LNCaP clone FGC (cell line): ENCODE measurements around the gene RBCK1.
A peak's percentile ranks its signal among the peaks of the same experiment; 100 is the strongest.

Source experiments
- DNase-seq: peaks from one replicate; pipeline ENCODE4 v3.0.0-alpha.2; 2011; ENCODE audit warnings: low read depth
- H3K4me3 ChIP-seq: 2 replicates; pipeline ENCODE4 v1.5.1; 2011; ENCODE audit warnings: mild to moderate bottlenecking, low read depth, low read length, control low read depth
- CTCF ChIP-seq: IDR thresholded peaks from 2 replicates; pipeline ENCODE4 v1.5.1; 2012; ENCODE audit warnings: mild to moderate bottlenecking; ENCODE audit not compliant: control insufficient read depth, insufficient read depth; ENCODE audit errors: extremely low read depth

RBCK1 gene

DNA sequence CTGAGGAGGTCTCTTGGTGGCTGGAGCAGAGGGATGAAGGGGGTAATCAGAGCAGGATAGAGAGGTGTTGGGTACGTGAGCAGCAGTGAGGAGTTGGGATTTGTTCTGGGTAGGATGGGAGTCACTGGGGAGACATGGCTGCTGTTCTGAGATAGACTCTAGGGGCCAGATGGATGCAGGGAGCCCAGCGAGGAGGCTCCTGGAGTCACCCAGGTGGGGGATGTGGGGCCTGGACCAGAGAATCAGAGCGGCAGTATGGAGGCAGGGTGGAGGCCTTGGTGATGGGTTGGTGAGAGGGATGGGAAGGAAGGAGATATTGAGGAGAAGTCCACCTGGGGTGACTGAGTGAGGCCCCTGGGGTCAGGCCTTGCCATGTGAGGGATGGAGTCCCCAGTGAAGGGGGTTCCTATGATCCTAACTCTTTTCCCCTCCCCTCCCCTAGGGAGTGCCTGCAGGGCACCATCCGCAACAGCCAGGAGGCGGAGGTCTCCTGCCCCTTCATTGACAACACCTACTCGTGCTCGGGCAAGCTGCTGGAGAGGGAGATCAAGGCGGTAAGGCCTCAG is 13.7 kb downstream of the RBCK1 start:
- no peak for TF ChIP-seq CTCF
- no peak for DNase-seq

DNA sequence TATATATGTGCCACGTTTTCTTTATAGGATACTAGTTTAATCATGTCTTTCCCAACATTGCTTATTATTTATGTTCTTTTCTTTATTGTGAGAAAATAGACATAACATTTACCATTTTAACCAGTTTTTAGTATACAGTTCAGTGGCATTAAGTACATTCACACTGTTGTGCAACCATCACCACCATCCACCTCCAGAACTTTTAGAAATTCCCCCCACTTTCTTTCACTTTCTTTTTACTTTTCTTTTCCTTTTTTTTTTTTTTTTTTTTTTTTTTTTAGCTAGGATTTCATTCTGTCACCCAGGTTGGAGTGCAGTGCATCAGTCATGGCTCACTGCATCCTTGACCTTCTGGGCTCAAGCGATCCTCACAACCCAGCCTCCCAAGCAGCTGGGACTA is 18.5 kb downstream of the RBCK1 start:
- TF ChIP-seq CTCF = no peak
- no peak overlapping the region for H3K4me3 ChIP-seq
- no peak for DNase-seq

More for the DNA sequence above, 13.7 kb downstream of the RBCK1 start:
- peak overlapping the region; percentile 57 for H3K4me3 ChIP-seq

DNA sequence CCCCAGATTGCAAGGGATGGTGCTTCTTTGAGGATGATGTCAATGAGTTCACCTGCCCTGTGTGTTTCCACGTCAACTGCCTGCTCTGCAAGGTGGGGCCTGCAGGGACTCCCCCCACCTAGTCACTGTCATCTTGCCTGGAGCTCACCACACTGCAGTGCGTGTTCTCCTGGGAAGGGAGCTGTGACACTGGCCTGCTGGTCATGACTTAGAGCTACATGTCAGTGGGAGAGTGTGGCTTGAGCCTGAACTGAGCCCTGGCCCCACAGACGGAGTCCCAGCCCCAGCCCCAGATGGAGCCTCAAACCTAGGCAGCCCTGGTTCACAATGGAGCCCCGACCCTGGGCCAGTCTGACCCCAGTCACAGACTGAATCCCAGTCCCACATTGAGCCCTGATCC is 19.3 kb downstream of the RBCK1 start:
- no peak for DNase-seq
- no peak overlapping the region for H3K4me3 ChIP-seq
- TF ChIP-seq CTCF = no peak

- no peak for DNase-seq
- no peak for TF ChIP-seq CTCF
- H3K4me3 ChIP-seq = no peak overlapping the region
Observed at GRCh38 chr20:427849-428657, 20.0 kb downstream of the RBCK1 start.

GRCh38 chr20:428658-429200 is 20.6 kb downstream of the RBCK1 start:
- no peak for TF ChIP-seq CTCF
- no peak for DNase-seq

DNA sequence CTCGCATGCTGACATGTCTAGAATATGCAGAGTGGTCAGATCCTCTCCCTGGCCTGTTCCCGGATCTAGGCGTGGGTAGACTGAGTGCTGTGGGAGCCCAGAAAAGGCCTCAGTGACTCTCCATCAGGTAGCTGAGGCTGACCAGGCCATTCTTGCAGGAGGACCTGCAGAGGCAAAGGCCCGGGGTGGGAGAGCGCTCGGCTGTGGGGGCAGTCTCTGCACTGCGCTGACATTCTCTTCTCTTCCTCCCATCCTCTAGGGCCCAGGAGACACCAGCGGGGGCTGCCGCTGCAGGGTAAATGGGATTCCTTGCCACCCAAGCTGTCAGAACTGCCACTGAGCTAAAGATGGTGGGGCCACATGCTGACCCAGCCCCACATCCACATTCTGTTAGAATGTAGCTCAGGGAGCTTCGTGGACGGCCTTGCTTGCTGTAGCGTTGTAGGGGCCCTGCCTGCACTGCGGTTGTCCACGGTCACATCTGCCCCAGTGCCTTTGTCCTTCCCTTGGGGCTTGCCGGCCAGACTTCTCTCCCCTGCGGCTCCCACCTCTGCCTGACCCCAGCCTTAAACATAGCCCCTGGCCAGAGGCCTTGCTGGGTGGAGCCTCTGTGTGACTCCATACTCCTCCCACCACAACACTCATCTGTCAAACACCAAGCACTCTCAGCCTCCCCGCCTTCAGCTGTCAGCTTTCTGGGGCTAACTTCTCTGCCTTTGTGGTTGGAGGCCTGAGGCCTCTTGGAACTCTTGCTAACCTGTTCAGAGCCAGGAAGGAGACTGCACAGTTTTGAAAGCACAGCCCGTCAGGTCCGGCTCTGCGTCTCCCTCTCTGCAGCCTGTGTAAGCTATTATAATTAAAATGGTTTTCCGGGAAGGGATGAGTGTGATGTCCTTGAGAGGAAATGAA is 22.2 kb downstream of the RBCK1 start:
- no peak for DNase-seq
- no peak overlapping the region for H3K4me3 ChIP-seq
- TF ChIP-seq CTCF = no peak

More at GRCh38 chr20:428658-429200, 20.6 kb downstream of the RBCK1 start:
- H3K4me3 ChIP-seq = no peak overlapping the region
